AG09319 (cell line): ENCODE data around the gene ACSM3.

ENCODE experiments used
- DNase-seq: peaks from one replicate; pipeline ENCODE4 v3.0.0-alpha.2; 2010; ENCODE audit warnings: low read depth; ENCODE audit errors: extremely low read depth
- CTCF ChIP-seq: IDR thresholded peaks from 2 replicates; pipeline ENCODE4 v1.5.1; 2011; ENCODE audit warnings: low read depth, mild to moderate bottlenecking, inconsistent platforms, low read length, moderate library complexity

ACSM3 gene

GRCh38 chr16:20806168-20807050, 42.6 kb downstream of the ACSM3 start, which contains the start of the genes ERI2 and REXO5:
TSS of gene ERI2 (minus strand) at chr16:20806472. CDS start at chr16:20806430, 42 bp downstream.
TSS of gene REXO5 (plus strand) at chr16:20806527. CDS start at chr16:20806954, 427 bp downstream.
- peak; percentile 80 for DNase-seq
- peak; percentile 71 for TF ChIP-seq CTCF

GRCh38 chr16:20807862-20808261, 44.0 kb downstream of the ACSM3 start:
- DNase-seq: no peak
- no peak for TF ChIP-seq CTCF

DNA sequence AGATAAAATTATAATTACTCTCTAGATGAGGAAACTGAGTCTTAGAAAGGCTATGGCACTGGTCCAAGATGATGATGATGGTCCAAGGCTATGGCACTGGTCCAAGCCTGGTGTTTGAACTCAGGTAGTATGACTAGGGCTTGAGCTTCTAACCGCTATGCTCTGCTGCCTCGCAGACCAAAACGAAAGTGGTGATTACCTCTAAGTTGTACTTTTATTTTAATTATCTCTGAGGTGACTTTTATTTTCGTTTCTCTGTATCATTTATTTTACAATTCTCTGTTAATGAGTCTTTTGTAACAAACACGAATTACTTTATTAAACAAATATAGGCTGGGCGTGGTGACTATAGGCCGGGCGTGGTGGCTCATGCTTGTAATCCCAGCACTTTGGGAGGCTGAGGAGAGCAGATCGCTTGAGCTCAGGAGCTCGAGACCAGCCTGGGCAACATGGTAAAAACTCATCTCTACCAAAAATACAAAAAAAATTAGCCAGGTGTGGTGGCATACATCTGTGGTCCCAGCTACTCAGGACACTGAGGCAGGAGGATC, 48.1 kb downstream of the ACSM3 start:
- TF ChIP-seq CTCF: no peak

DNA sequence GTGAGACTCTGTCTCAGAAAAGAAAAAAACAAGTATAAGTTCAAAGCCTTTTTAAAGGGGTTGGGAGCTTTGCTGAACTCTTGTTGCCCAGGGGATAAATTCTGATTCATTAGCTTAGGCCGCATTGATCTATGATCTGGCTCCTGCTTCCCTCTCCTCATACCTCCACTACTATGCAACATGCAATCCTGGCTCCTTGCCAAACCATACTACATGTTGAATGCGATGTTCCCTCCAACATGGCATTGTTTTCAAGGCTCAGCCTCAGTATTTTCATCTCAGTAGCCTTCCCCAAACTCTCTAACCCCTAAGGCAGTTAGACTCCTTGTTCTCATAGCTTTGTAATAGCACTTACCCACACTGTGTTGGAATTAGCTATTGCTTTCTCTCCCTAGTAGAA, 48.7 kb downstream of the ACSM3 start:
- DNase-seq: no peak
- TF ChIP-seq CTCF: no peak

More for the DNA sequence above, 48.1 kb downstream of the ACSM3 start:
- DNase-seq: no peak

DNA sequence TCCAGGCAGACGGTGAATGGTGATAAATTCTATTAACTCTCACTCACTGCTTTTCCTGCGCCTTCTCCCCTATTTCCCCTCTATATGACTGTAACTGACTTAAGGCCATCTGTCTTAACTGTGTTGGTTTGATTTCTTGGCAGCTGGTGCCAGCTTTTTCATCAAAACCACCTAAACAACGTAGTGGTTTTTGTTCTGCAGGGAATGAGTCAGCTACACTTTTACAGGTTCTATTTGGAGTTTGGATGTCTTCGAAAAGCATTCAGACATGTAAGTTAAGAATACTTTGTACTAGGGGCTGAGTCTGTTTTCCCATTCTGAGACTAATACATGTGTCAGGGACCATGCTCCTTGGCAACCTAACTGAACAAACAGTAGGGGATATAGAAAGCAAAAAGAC, 51.0 kb downstream of the ACSM3 start:
- DNase-seq: no peak
- TF ChIP-seq CTCF: no peak

DNA sequence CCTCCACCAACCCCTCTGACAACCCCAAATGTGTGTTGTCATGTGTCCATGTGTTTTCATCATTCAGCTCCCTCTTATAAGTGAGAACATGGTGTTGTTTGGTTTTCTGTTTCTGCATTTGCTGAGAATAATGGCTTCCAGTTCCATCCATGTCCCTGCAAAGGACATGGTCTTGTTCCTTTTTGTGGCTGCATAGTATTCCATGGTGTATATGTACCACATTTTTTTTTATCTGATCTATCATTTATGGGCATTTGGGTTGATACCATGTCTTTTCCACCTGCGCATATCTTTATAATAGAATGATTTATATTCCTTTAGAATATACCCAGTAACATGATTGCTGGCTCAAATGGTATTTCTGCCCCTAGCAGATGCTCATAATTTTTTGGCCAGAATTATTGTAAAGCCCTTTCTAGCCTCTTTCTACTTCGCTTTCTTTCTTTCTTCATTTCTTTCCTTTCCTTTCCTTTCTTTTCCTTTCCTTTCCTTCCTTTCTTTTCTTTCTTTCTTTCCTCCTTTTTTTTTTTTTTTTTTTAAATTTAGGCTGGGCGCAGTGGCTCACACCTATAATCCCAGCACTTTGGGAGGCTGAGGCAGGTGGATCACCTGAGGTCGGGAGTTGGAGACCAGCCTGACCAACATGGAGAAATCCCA, 55.2 kb downstream of the ACSM3 start:
- no peak for TF ChIP-seq CTCF
- DNase-seq: no peak

GRCh38 chr16:20821682-20822081, 57.9 kb downstream of the ACSM3 start:
- no peak for TF ChIP-seq CTCF
- no peak for DNase-seq
